ENCODE data around the gene CRYBA1.
A peak's percentile ranks its signal among the peaks of the same experiment; 100 is the strongest.
"Not testable (repeated sequence)": the region's sequence is repeated elsewhere in the genome, so short reads cannot be mapped to it uniquely, and the experiment has no call there.

The CRYBA1 gene

DNA sequence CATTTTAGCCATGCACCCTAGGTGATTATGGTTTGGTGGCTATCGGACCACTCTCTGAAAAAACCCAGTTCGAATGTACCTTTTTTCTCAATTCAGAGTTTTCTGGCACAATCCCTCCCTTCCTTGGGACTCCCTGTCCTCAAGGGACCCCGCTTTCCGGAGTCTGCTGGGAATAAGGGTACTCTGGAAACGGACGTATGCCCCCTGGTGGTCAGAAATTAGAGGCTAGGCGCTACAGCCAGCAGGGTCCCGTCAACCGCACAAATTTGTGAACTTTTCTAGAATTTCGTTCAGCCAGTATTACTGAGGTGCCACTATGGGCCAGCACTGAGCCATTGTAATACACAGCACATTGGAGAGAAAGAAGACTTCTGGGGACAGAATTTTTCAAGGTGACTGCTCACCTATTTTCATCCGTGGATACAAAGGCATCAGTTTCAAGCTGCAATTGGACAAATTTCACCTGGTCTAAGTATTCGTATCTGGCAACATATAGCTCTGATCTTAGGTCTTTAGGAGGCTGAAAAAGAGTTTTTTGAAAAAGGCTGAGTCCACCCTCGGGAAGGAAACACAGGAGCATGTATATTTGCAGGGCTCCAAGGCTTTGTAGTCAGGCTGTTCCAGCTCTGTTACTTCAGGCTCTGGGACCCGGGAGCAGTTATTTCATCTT, 27.1 kb upstream of the CRYBA1 start:
- no peak overlapping the region; the same call in 1 of the 2 replicates for H3K27ac ChIP-seq
- TF ChIP-seq, protein P1, sequence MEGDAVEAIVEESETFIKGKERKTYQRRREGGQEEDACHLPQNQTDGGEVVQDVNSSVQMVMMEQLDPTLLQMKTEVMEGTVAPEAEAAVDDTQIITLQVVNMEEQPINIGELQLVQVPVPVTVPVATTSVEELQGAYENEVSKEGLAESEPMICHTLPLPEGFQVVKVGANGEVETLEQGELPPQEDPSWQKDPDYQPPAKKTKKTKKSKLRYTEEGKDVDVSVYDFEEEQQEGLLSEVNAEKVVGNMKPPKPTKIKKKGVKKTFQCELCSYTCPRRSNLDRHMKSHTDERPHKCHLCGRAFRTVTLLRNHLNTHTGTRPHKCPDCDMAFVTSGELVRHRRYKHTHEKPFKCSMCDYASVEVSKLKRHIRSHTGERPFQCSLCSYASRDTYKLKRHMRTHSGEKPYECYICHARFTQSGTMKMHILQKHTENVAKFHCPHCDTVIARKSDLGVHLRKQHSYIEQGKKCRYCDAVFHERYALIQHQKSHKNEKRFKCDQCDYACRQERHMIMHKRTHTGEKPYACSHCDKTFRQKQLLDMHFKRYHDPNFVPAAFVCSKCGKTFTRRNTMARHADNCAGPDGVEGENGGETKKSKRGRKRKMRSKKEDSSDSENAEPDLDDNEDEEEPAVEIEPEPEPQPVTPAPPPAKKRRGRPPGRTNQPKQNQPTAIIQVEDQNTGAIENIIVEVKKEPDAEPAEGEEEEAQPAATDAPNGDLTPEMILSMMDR (conservative IDR thresholded peaks at IDR 0.05): peak; percentile 99

DNA sequence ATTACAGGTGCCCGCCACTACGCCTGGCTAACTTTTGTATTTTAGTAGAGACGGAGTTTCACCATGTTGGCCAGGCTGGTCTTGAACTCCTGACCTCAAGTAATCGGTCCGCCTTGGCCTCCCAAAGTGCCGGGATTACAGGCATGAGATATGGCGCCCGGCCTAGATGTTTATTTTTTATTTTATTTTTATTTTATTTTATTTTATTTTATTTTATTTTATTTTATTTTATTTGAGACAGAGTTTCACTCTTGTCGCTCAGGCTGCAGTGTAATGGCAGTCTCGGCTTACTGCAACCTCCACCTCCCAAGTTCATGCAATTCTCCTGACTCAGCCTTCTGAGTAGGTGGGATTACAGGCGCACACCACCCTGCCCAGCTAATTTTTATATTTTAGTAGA, 25.3 kb upstream of the CRYBA1 start:
- not testable (repeated sequence) for H3K27ac ChIP-seq

DNA sequence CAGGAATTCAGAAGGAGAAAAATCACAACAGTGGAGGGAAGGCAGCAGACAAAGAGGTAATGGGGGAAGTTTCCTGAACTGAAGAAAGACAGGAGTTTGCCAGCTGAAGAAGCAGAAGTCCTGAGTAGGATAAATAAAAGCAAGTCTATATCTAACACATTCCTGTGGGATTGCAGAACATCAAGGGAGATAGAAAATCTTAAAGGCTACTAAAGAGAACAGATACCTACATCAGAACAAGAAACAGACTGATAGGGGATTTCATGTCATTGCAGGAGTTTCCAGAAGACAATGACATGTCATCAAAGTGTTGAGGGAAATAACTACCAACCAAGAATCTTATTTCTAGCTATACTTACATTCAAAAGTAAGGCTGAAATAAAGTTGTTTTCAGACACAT, 21.3 kb upstream of the CRYBA1 start:
- no peak overlapping the region for H3K27ac ChIP-seq
- TF ChIP-seq, protein P1 (conservative IDR thresholded peaks at IDR 0.05): no peak

DNA sequence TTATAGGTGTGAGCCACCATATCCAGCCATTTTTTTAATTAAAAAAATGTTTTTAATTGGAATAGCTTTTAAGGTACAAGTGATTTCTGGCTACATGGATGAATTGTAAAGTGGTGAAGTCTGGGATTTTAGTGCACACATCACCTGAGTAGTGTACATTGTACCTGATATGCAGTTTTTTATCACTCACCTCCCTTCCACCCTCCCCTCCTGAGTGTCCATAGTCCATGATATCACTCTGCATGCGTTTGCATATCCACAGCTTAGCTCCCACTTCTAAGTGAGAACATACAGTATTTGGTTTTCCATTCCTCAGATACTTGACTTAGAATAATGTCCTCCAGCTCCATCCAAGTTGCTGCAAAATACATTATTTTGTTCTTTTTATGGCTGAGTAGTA, 13.4 kb upstream of the CRYBA1 start:
- TF ChIP-seq, protein P1 (conservative IDR thresholded peaks at IDR 0.05): no peak

DNA sequence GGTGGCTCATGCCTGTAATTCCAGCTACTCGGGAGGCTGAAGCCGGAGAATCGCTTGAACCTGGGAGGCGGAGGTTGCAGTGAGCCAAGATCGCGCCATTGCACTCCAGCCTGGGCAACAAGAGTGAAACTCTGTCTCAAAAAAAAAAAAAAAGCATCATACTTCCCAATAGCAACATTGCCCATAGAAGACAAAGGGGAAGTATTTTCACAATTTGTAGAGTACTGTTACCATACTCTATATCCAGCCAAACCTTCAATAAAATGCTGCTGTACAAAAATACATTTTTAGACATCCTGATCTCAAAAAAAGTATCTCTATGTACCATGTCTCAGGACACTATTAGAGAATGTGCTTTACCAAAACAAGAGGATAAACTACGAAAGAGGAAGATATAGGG, 11.7 kb upstream of the CRYBA1 start:
- not testable (repeated sequence) for H3K27ac ChIP-seq

More for the DNA sequence above, 13.4 kb upstream of the CRYBA1 start:
- H3K27ac ChIP-seq: no peak overlapping the region

DNA sequence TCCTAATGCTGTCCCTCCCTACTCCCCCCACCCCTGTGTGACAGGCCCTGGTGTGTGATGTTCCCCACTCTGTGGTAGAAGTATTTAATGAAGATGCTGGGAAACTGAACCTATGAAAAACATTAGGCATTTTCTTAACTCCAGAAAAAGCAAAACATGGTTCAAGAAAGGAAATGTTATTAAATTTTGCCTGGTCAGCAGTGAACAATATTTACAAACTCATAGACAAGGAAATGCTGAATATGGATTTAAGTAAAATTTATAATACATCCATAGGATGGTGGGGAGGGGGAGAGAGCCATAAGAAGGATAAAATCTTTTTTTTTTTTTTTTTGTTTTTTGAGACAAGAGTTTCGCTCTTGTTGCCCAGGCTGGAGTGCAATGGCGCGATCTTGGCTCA, 10.8 kb upstream of the CRYBA1 start:
- H3K27ac ChIP-seq: no peak overlapping the region
- TF ChIP-seq, protein P1 (conservative IDR thresholded peaks at IDR 0.05): no peak

DNA sequence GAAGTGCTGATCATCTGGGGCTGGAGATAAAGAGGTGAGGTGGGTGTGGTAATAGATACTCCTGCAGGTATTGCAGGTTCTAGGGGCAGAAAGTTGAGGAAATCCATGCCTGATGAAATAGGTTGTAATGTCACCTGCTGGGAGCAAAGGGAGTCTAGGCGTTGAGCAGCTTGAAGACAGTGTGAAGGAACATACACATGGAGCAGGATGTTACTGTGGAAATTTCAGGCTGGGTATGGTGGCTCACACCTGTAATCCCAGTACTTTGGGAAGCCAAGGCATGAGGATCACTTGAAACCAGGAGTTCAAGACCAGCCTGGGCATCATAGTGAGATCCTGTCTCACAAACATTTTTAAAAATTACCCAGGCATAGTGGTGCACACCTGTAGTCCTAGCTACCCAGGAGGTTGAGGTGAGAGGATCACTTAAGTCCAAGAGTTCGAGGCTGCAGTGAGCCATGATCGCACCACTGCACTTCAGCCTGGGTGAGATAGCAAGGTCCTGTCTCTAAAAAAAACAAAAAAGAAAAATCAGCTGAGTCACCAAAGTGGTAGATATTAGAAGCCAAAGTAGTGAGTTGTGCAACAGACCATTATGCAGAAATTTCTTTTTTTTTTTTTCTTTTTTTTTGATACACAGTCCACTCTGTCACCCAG, 9.1 kb upstream of the CRYBA1 start:
- TF ChIP-seq, protein P1 (conservative IDR thresholded peaks at IDR 0.05): no peak
- no peak overlapping the region for H3K27ac ChIP-seq

DNA sequence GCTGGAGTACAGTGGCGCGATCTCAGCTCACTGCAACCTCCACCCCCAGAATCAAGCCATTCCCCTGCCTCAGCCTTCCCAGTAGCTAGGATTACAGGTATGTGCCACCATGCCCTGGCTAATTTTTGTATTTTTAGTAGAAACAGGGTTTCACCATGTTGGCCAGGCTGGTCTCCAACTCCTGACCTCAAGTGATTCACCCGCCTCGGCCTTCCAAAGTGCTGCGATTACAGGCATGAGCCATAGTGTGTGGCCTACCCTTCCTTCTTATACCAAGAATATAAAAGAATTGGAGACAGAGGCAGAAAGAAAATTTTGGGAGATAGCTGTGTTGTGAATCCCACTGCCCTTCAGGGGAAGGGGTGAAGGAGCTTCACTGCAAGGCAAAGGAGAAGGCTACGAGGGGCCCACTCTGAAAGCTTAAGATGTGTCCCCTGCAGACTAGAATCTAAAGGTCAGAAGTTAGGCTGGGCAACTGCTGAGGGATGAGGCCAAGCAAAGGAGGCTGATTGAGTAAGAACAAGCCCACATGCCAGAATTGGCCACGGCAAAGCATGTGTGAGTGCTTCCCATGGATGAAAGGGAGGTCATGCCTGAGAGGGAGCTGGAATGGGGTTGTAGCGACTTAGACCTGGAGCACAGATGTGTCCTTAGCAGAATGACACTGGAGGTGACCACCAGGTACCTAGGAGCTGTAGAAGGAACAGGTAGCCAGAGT, 8.4 kb upstream of the CRYBA1 start:
- TF ChIP-seq, protein P1 (conservative IDR thresholded peaks at IDR 0.05): no peak
- no peak overlapping the region for H3K27ac ChIP-seq
